Bone marrow (tissue), 2 donors: Measurements from ENCODE around the gene LGALS1.

ENCODE experiments used
- DNase-seq, 2 donors: peaks; one replicate each; lab custom pipeline; 2025; lab: John Stamatoyannopoulos, UW

LGALS1 gene

GRCh38 chr22:37725551-37726240, 50.3 kb downstream of the LGALS1 start:
- DNase-seq, result no peak

DNA sequence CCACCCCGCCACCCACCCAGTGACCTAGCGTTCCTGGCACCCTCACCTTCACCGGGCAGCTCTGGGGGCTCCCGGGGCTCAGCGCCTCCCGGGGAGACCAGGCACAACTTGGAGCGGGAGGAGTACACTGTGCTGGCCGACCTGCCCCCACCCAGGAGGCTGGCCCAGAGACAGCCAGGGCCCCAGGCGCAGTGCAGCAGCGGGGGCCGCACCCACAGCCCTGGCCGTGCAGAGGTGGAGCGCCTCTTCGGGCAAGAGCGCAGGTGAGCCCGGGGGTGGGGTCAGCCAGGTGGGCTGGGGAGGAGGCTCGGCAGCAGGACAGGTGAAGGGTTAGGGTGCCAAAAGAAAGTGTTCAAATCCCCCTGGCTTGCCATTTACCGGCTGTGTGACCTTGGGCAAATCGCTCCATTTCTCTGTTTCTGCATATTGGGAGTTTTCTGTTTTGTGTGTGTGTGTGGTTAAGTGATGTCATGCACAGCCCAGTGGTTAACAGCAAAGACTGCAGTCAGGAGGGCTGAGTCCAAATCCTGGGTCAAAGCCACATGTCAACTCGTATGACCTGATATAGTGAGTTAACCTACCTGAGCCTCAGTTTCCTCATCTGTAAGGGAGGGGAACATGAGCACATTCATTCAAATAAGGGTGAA, 50.9 kb downstream of the LGALS1 start:
- no peak for DNase-seq

- DNase-seq, result no peak
Measured at GRCh38 chr22:37728620-37729019, 53.2 kb downstream of the LGALS1 start.
